ENCODE results near the gene THEM4. TPM values are rescaled to one million over a fixed set of nuclear protein-coding genes. Genes with fewer than 3 reads are reported as not detected.
A peak's percentile ranks its signal among the peaks of the same experiment; 100 is the strongest.

Gene THEM4
- total RNA-seq, 1 donor = 9.8 TPM

DNA sequence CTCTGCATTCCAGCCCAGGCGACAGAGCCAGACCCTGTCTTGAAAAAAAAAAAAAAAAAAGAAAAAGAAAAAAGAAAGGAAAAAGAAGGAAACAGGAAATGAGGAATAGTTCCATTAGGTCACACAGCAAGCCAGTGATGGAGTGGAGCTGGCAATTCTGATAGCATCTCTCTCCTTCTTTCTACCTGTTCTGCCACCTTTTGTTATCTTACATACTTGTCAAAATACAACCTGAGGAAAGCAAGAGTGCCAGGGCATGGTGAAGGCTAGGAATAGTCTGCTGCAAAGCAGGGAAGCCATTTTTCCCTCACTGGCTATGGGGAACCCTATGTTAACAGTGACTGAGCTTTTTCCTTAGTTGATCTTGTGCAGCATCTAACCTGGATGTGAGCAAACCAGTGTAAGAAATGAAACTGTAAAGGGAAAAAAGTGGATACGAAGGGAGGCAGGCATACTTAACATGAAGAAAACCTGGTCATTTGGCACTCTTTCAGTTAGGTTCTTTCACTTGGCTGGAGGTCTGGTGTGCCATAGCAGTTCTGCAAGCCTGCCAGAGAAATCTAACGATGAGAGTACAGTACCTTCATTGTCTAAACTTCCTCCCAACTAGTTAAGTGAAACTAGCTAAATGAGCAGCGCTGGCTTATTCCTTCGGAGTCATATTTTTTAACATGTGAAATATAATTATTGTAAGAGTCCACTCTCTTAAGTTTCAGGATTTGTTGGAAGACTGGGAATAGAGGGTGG, 37.9 kb downstream of the THEM4 start:
- no peaks in the 10 kb centered on the region for H3K9me3 ChIP-seq (ENCODE audit: low read depth, low read length)
- no peak overlapping the region for H2AFZ ChIP-seq (ENCODE audit: low read length)
- no peaks in the 10 kb centered on the region for H3K79me2 ChIP-seq (ENCODE audit: insufficient read depth, low read length)
- H3K4me2 ChIP-seq (ENCODE audit: insufficient read depth, low read length) = no peak overlapping the region
- H3K4me3 ChIP-seq (ENCODE audit: insufficient read depth, low read length) = no peak overlapping the region
- no peak overlapping the region for H3K27ac ChIP-seq (ENCODE audit: low read depth, low read length)
- TF ChIP-seq, protein P1, sequence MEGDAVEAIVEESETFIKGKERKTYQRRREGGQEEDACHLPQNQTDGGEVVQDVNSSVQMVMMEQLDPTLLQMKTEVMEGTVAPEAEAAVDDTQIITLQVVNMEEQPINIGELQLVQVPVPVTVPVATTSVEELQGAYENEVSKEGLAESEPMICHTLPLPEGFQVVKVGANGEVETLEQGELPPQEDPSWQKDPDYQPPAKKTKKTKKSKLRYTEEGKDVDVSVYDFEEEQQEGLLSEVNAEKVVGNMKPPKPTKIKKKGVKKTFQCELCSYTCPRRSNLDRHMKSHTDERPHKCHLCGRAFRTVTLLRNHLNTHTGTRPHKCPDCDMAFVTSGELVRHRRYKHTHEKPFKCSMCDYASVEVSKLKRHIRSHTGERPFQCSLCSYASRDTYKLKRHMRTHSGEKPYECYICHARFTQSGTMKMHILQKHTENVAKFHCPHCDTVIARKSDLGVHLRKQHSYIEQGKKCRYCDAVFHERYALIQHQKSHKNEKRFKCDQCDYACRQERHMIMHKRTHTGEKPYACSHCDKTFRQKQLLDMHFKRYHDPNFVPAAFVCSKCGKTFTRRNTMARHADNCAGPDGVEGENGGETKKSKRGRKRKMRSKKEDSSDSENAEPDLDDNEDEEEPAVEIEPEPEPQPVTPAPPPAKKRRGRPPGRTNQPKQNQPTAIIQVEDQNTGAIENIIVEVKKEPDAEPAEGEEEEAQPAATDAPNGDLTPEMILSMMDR (IDR thresholded peaks at IDR 0.05; ENCODE audit: extremely low read depth, low read depth, low read length) = no peak
- peaks cover 9% of the 10 kb centered on the region for H3K36me3 ChIP-seq (ENCODE audit: insufficient read depth, low read length)
- peaks cover 9% of the 10 kb centered on the region for H3K4me1 ChIP-seq (ENCODE audit: insufficient read depth, low read length)
- no peaks in the 10 kb centered on the region for H3K27me3 ChIP-seq (ENCODE audit: insufficient read depth, low read length)
- no peak for DNase-seq (ENCODE audit: insufficient read length, low spot score, missing footprints)
- no peaks in the 10 kb centered on the region for H4K20me1 ChIP-seq (ENCODE audit: insufficient read depth, low read length)

DNA sequence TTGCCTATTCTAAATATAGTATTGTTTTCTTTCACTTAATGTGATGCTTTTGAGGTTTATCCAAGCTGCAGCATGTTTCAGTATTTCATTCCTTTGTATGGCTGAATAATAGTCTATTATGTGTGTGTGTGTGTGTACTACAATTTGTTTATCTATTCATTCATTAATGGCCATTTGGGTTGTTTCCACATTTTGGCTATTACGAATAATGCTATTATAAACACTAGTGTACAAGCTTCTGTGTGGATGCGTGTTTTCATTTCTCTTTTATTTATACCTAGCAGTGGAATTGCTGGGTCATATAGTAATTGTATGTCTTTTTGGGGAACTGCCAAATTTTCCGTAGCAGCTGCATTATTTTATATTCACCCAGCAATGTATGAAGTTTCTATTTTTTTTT, 40.8 kb downstream of the THEM4 start:
- no peaks in the 10 kb centered on the region for H4K20me1 ChIP-seq (ENCODE audit: insufficient read depth, low read length)
- H3K36me3 ChIP-seq (ENCODE audit: insufficient read depth, low read length) = peaks cover under 1% of the 10 kb centered on the region
- DNase-seq (ENCODE audit: insufficient read length, low spot score, missing footprints) = no peak
- peak overlapping the region; percentile 67 for H3K27ac ChIP-seq (ENCODE audit: low read depth, low read length)
- peaks cover 9% of the 10 kb centered on the region for H3K4me1 ChIP-seq (ENCODE audit: insufficient read depth, low read length)
- H3K4me3 ChIP-seq (ENCODE audit: insufficient read depth, low read length) = no peak overlapping the region
- H3K4me2 ChIP-seq (ENCODE audit: insufficient read depth, low read length) = no peak overlapping the region
- H3K9me3 ChIP-seq (ENCODE audit: low read depth, low read length) = no peaks in the 10 kb centered on the region
- TF ChIP-seq, protein P1 (IDR thresholded peaks at IDR 0.05; ENCODE audit: extremely low read depth, low read depth, low read length) = no peak
- H3K79me2 ChIP-seq (ENCODE audit: insufficient read depth, low read length) = no peaks in the 10 kb centered on the region
- peaks cover 5% of the 10 kb centered on the region for H3K27me3 ChIP-seq (ENCODE audit: insufficient read depth, low read length)
- peak overlapping the region; percentile 1 for H2AFZ ChIP-seq (ENCODE audit: low read length)

DNA sequence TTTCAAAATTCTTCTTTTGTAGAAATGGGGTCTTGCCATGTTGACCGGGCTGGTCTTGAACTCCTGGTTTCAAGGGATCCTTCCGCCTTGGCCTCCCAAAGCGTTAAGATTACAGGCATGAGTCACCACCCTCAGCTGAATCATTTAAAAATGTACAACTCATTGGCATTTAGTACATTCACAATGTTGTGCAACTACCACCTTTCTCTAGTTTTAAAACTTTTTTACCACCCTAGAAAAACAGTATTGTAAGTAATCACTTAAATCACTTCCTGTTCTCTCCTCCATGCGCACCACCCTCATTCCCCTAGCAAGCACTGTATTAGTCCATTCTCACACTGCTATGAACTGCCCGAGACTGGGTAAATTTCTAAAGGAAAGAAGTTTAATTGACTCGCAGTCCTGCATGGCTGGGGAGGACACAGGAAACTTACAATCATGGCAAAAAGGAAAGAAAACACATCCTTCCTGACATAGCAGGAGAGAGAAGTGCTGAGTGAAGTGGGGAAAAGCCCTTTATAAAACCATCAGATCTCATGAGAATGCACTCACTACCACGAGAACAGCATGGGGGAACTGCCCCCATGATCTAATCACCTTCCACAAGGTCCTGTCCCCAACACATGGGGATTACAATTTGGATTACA, 41.4 kb downstream of the THEM4 start:
- Histone ChIP-seq H3K4me2 (ENCODE audit: insufficient read depth, low read length) (peak overlapping the region; percentile 51), H4K20me1 (ENCODE audit: insufficient read depth, low read length) (no peaks in the 10 kb centered on the region), H3K4me1 (ENCODE audit: insufficient read depth, low read length) (peaks cover 9% of the 10 kb centered on the region), H3K4me3 (ENCODE audit: insufficient read depth, low read length) (no peak overlapping the region), H3K9me3 (ENCODE audit: low read depth, low read length) (no peaks in the 10 kb centered on the region), H3K27ac (ENCODE audit: low read depth, low read length) (peak overlapping the region; percentile 67), H3K36me3 (ENCODE audit: insufficient read depth, low read length) (no peaks in the 10 kb centered on the region), H2AFZ (ENCODE audit: low read length) (peak overlapping the region; percentile 1), H3K27me3 (ENCODE audit: insufficient read depth, low read length) (peaks cover 5% of the 10 kb centered on the region), H3K79me2 (ENCODE audit: insufficient read depth, low read length) (no peaks in the 10 kb centered on the region)
- peak; percentile 76 for DNase-seq (ENCODE audit: insufficient read length, low spot score, missing footprints)
- TF ChIP-seq, protein P1 (IDR thresholded peaks at IDR 0.05; ENCODE audit: extremely low read depth, low read depth, low read length) = no peak

DNA sequence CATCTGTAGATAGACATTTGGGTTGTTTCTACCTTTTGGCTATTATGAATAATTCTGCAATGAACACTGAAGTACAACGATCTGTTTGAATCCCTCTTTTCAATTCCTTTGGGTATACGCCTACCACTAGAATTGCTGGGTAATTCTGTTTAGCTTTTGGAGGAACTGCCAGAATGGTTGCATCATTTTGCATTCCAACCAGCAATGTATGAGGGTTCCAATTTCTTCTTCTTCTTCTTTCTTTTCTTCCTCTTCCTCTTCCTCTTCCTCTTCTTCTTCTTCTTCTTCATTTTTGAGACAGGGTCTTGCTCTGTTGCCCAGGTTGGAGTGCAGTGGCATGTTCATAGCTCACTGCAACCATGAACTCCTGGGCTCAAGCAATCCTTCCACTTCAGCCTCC, 42.0 kb downstream of the THEM4 start:
- H3K9me3 ChIP-seq (ENCODE audit: low read depth, low read length) = no peaks in the 10 kb centered on the region
- H2AFZ ChIP-seq (ENCODE audit: low read length) = no peak overlapping the region
- no peaks in the 10 kb centered on the region for H3K36me3 ChIP-seq (ENCODE audit: insufficient read depth, low read length)
- peak overlapping the region; percentile 67 for H3K27ac ChIP-seq (ENCODE audit: low read depth, low read length)
- H3K4me2 ChIP-seq (ENCODE audit: insufficient read depth, low read length) = no peak overlapping the region
- H3K27me3 ChIP-seq (ENCODE audit: insufficient read depth, low read length) = peaks cover 5% of the 10 kb centered on the region
- TF ChIP-seq, protein P1 (IDR thresholded peaks at IDR 0.05; ENCODE audit: extremely low read depth, low read depth, low read length) = no peak
- no peaks in the 10 kb centered on the region for H3K79me2 ChIP-seq (ENCODE audit: insufficient read depth, low read length)
- peaks cover 9% of the 10 kb centered on the region for H3K4me1 ChIP-seq (ENCODE audit: insufficient read depth, low read length)
- no peak overlapping the region for H3K4me3 ChIP-seq (ENCODE audit: insufficient read depth, low read length)
- DNase-seq (ENCODE audit: insufficient read length, low spot score, missing footprints) = no peak
- H4K20me1 ChIP-seq (ENCODE audit: insufficient read depth, low read length) = no peaks in the 10 kb centered on the region

Measured in osteoblast (primary cell).